ENCODE data around the gene PMPCB. TPM values are rescaled to one million over a fixed set of nuclear protein-coding genes. Genes with fewer than 3 reads are reported as not detected.

Gene PMPCB
- total RNA-seq, 1 experiment from 2014 or later: 66.1 TPM

- Histone ChIP-seq H3K4me3 (peak overlapping the region; percentile 87), H3K9me3 (replicated peaks) (no peaks in the 10 kb centered on the region; the same call in 1 of the 2 replicates), H3K36me3 (peaks cover 49% of the 10 kb centered on the region), H3K27ac (peak overlapping the region; percentile 74; the same call in 1 of the 2 replicates), H3K27me3 (replicated peaks) (no peaks in the 10 kb centered on the region; the same call in 1 of the 2 replicates), H3K4me1 (replicated peaks) (peaks cover 13% of the 10 kb centered on the region)
- no peak for DNase-seq (ENCODE audit: low read depth in 1 of 2, low spot score in 2 of 2)
Measured at GRCh38 chr7:103297837-103298179, 573 bp downstream of the PMPCB start.

- Histone ChIP-seq H3K27me3 (replicated peaks) (no peaks in the 10 kb centered on the region), H3K4me3 (no peak overlapping the region), H3K27ac (no peak overlapping the region), H3K36me3 (peaks cover 68% of the 10 kb centered on the region), H3K9me3 (replicated peaks) (no peaks in the 10 kb centered on the region; the same call in 1 of the 2 replicates), H3K4me1 (replicated peaks) (peaks cover 13% of the 10 kb centered on the region)
- no peak for DNase-seq (ENCODE audit: low read depth in 1 of 2, low spot score in 2 of 2)
Measured at GRCh38 chr7:103299660-103300059, 2.4 kb downstream of the PMPCB start.

GRCh38 chr7:103301441-103301840 is 4.2 kb downstream of the PMPCB start:
- Histone ChIP-seq H3K4me3 (no peak overlapping the region), H3K4me1 (replicated peaks) (peaks cover 13% of the 10 kb centered on the region), H3K9me3 (replicated peaks) (no peaks in the 10 kb centered on the region; the same call in 1 of the 2 replicates), H3K27me3 (replicated peaks) (no peaks in the 10 kb centered on the region), H3K36me3 (peaks cover 81% of the 10 kb centered on the region), H3K27ac (no peak overlapping the region)
- no peak for DNase-seq (ENCODE audit: low read depth in 1 of 2, low spot score in 2 of 2)

GRCh38 chr7:103307503-103308231 is 10.4 kb downstream of the PMPCB start:
- H3K4me1 ChIP-seq (replicated peaks): peaks cover 5% of the 10 kb centered on the region; the same call in 1 of the 2 replicates
- peaks cover 94% of the 10 kb centered on the region for H3K36me3 ChIP-seq
- no peaks in the 10 kb centered on the region for H3K27me3 ChIP-seq (replicated peaks)
- no peak overlapping the region for H3K4me3 ChIP-seq
- peak overlapping the region; percentile 11; the same call in 1 of the 2 replicates for H3K27ac ChIP-seq
- H3K9me3 ChIP-seq (replicated peaks): no peaks in the 10 kb centered on the region
- DNase-seq (ENCODE audit: low read depth in 1 of 2, low spot score in 2 of 2): peak in 1 of 2 experiments; percentile 17

GRCh38 chr7:103314852-103315251 is 17.6 kb downstream of the PMPCB start:
- H3K4me3 ChIP-seq: no peak overlapping the region
- no peaks in the 10 kb centered on the region for H3K4me1 ChIP-seq (replicated peaks)
- no peaks in the 10 kb centered on the region for H3K27me3 ChIP-seq (replicated peaks)
- H3K27ac ChIP-seq: no peak overlapping the region
- peaks cover 99% of the 10 kb centered on the region for H3K36me3 ChIP-seq
- no peaks in the 10 kb centered on the region for H3K9me3 ChIP-seq (replicated peaks)
- DNase-seq (ENCODE audit: low read depth in 1 of 2, low spot score in 2 of 2): no peak

GRCh38 chr7:103316380-103316941 is 19.2 kb downstream of the PMPCB start:
- no peaks in the 10 kb centered on the region for H3K27me3 ChIP-seq (replicated peaks)
- no peak overlapping the region for H3K27ac ChIP-seq
- no peak for DNase-seq (ENCODE audit: low read depth in 1 of 2, low spot score in 2 of 2)
- H3K36me3 ChIP-seq: peaks cover 97% of the 10 kb centered on the region
- no peaks in the 10 kb centered on the region for H3K9me3 ChIP-seq (replicated peaks)
- H3K4me1 ChIP-seq (replicated peaks): no peaks in the 10 kb centered on the region
- no peak overlapping the region for H3K4me3 ChIP-seq

GRCh38 chr7:103317009-103317408 is 19.8 kb downstream of the PMPCB start:
- no peak for DNase-seq (ENCODE audit: low read depth in 1 of 2, low spot score in 2 of 2)

GRCh38 chr7:103325744-103326143 is 28.5 kb downstream of the PMPCB start:
- Histone ChIP-seq H3K36me3 (peaks cover 63% of the 10 kb centered on the region), H3K4me1 (replicated peaks) (no peaks in the 10 kb centered on the region), H3K9me3 (replicated peaks) (no peaks in the 10 kb centered on the region)

More at GRCh38 chr7:103317009-103317408, 19.8 kb downstream of the PMPCB start:
- Histone ChIP-seq H3K36me3 (peaks cover 97% of the 10 kb centered on the region), H3K27me3 (replicated peaks) (no peaks in the 10 kb centered on the region), H3K4me3 (no peak overlapping the region), H3K4me1 (replicated peaks) (no peaks in the 10 kb centered on the region), H3K27ac (no peak overlapping the region), H3K9me3 (replicated peaks) (no peaks in the 10 kb centered on the region)

GRCh38 chr7:103336761-103337160 is 39.5 kb downstream of the PMPCB start:
- no peaks in the 10 kb centered on the region for H3K4me1 ChIP-seq (replicated peaks)
- no peak overlapping the region for H3K27ac ChIP-seq
- no peaks in the 10 kb centered on the region for H3K27me3 ChIP-seq (replicated peaks)
- no peak for DNase-seq (ENCODE audit: low read depth in 1 of 2, low spot score in 2 of 2)
- H3K9me3 ChIP-seq (replicated peaks): no peaks in the 10 kb centered on the region
- H3K4me3 ChIP-seq: no peak overlapping the region
- H3K36me3 ChIP-seq: peaks cover 77% of the 10 kb centered on the region

More at GRCh38 chr7:103325744-103326143, 28.5 kb downstream of the PMPCB start:
- DNase-seq (ENCODE audit: low read depth in 1 of 2, low spot score in 2 of 2): no peak
- Histone ChIP-seq H3K4me3 (no peak overlapping the region), H3K27ac (no peak overlapping the region), H3K27me3 (replicated peaks) (no peaks in the 10 kb centered on the region)

- H3K9me3 ChIP-seq (replicated peaks): no peaks in the 10 kb centered on the region
- H3K27ac ChIP-seq: no peak overlapping the region
- H3K4me3 ChIP-seq: no peak overlapping the region
- H3K27me3 ChIP-seq (replicated peaks): no peaks in the 10 kb centered on the region
- H3K4me1 ChIP-seq (replicated peaks): peaks cover 6% of the 10 kb centered on the region; the same call in 1 of the 2 replicates
- DNase-seq (ENCODE audit: low read depth in 1 of 2, low spot score in 2 of 2): no peak
- peaks cover 78% of the 10 kb centered on the region for H3K36me3 ChIP-seq
Measured at GRCh38 chr7:103338864-103339263, 41.6 kb downstream of the PMPCB start.

- Histone ChIP-seq H3K27ac (no peak overlapping the region), H3K36me3 (peaks cover 61% of the 10 kb centered on the region), H3K9me3 (replicated peaks) (no peaks in the 10 kb centered on the region), H3K4me3 (no peak overlapping the region), H3K4me1 (replicated peaks) (peaks cover 6% of the 10 kb centered on the region), H3K27me3 (replicated peaks) (no peaks in the 10 kb centered on the region)
- no peak for DNase-seq (ENCODE audit: low read depth in 1 of 2, low spot score in 2 of 2)
Measured at GRCh38 chr7:103341466-103341865, 44.2 kb downstream of the PMPCB start.

- H3K9me3 ChIP-seq (replicated peaks): no peaks in the 10 kb centered on the region
- H3K27ac ChIP-seq: no peak overlapping the region
- H3K4me3 ChIP-seq: peak overlapping the region; percentile 84
- peaks cover 14% of the 10 kb centered on the region for H3K4me1 ChIP-seq (replicated peaks)
- H3K36me3 ChIP-seq: peaks cover 44% of the 10 kb centered on the region
- no peak for DNase-seq (ENCODE audit: low read depth in 1 of 2, low spot score in 2 of 2)
- no peaks in the 10 kb centered on the region for H3K27me3 ChIP-seq (replicated peaks)
Measured at GRCh38 chr7:103343332-103343731, 46.1 kb downstream of the PMPCB start.

- H3K9me3 ChIP-seq (replicated peaks): no peaks in the 10 kb centered on the region
Measured at GRCh38 chr7:103343758-103344452, 46.7 kb downstream of the PMPCB start.

More at GRCh38 chr7:103343758-103344452, 46.7 kb downstream of the PMPCB start:
- DNase-seq (ENCODE audit: low read depth in 1 of 2, low spot score in 2 of 2): peak in 1 of 2 experiments; percentile 42
- Histone ChIP-seq H3K27me3 (replicated peaks) (no peaks in the 10 kb centered on the region), H3K27ac (peak overlapping the region; percentile 71), H3K4me3 (peak overlapping the region; percentile 84), H3K36me3 (peaks cover 42% of the 10 kb centered on the region), H3K4me1 (replicated peaks) (peaks cover 17% of the 10 kb centered on the region)

Data from SJSA1 (cell line).